Kidney (tissue), 14 donors: ENCODE measurements around the gene PRR22. TPM values are rescaled to one million over a fixed set of nuclear protein-coding genes. Genes with fewer than 3 reads are reported as not detected.

Experiments used
- DNase-seq, 5 donors: peaks; one replicate each; pipeline ENCODE4 v3.0.0-alpha.2; 2013 to 2020
- FAIRE-seq: peaks from 2 replicates; lab custom pipeline; 2012; peaks lifted over from hg19 to GRCh38; lab: Jason Lieb, UNC
- H3K27ac ChIP-seq, 2 donors: one replicate each; pipeline ENCODE4 v1.7.0; 2013; ENCODE audit warnings: low read depth in 2 of 2, low read length in 2 of 2, inconsistent platforms in 1 of 2
- H3K27me3 ChIP-seq: one replicate; pipeline ENCODE4 v1.7.1; 2013; ENCODE audit warnings: low read length, inconsistent platforms; ENCODE audit not compliant: control insufficient read depth, insufficient read depth
- H3K36me3 ChIP-seq, 3 donors: one replicate each; pipeline versions ENCODE4 v1.7.0 to v1.7.1; 2013; ENCODE audit warnings: low read length in 3 of 3, control low read depth in 1 of 3, inconsistent platforms in 1 of 3; ENCODE audit not compliant: insufficient read depth in 3 of 3, control insufficient read depth in 2 of 3
- H3K4me1 ChIP-seq, 3 donors: one replicate each; pipeline versions ENCODE4 v1.7.0 to v1.7.1; 2013; ENCODE audit warnings: low read length in 3 of 3, inconsistent platforms in 1 of 3, low read depth in 1 of 3; ENCODE audit not compliant: control insufficient read depth in 2 of 3, insufficient read depth in 2 of 3
- H3K4me3 ChIP-seq, 3 donors: one replicate each; pipeline versions ENCODE4 v1.7.0 to v1.8.1; 2013; ENCODE audit warnings: low read length in 3 of 3, control low read depth in 1 of 3, inconsistent platforms in 1 of 3
- H3K9ac ChIP-seq, 3 donors: one replicate each; pipeline versions ENCODE4 v1.7.0 to v1.7.1; 2013; ENCODE audit warnings: low read length in 3 of 3, control low read depth in 1 of 3, inconsistent platforms in 1 of 3
- H3K9me3 ChIP-seq, 3 donors: one replicate each; pipeline versions ENCODE4 v1.7.0 to v1.7.1; 2013; ENCODE audit warnings: low read length in 3 of 3, control low read depth in 1 of 3, inconsistent platforms in 1 of 3; ENCODE audit not compliant: control insufficient read depth in 2 of 3, insufficient read depth in 1 of 3
- intact Hi-C: fragments of 100-400 bp; cut with DNase I; formaldehyde crosslinking; loops from one replicate; pipeline ENCODE4 v1.11.1; 2022
- polyA plus RNA-seq: library from polyadenylated mRNA; stranded (reverse); fragments of 350-450 nt; fragmentation: Illumina TruSeq; extraction: RNeasy Lipid Tissue Mini Kit (QIAGEN cat#74804); gene quantifications from one replicate; pipeline ENCODE4 v1.2.3, GENCODE V29; 2014; ENCODE audit warnings: low read depth, low replicate concordance; ENCODE audit not compliant: insufficient read depth
- total RNA-seq: library from RNA; stranded (reverse); fragmentation: NEBNext Ultra II Directional; extraction: Animal tissue kit (Norgen Biotek cat#: 25700); gene quantifications from one replicate; pipeline ENCODE4 v1.2.1, GENCODE V29; 2021
- TF ChIP-seq, protein P1 (sequence below): IDR thresholded peaks from 3 replicates; pipeline ENCODE4 v1.5.1; 2012; ENCODE audit warnings: mild to moderate bottlenecking, moderate library complexity, borderline replicate concordance; ENCODE audit not compliant: insufficient read depth; ENCODE audit errors: extremely low read depth
- donor health status: control.
- donor health status: control.
- donor health status: control.
- donor health status: control.
- donor health status: control.
- donor health status: DM: yes; HTN: yes; CAD: no.
- donor health status: Normal renal cell carcinoma (clear cell type).

Gene PRR22
- total and polyA plus RNA-seq, 2 donors from 2014 or later = 4.1 to 4.2 TPM

GRCh38 chr19:5789886-5790558 lies 5.5 kb upstream of the PRR22 start:
- H3K36me3 ChIP-seq = peaks cover 0 to 27% (median 23%) of the 10 kb centered on the region in 3 donors
- H3K4me3 ChIP-seq = peak overlapping the region; percentile 84 to 90 (median 88)
- peaks cover 0 to 8% (median 6%) of the 10 kb centered on the region in 3 donors for H3K4me1 ChIP-seq
- no peaks in the 10 kb centered on the region for H3K27me3 ChIP-seq
- intact Hi-C loops = no loop called here
- DNase-seq (peak in 1 of 5 donors; percentile 86), FAIRE-seq (no peak)
- H3K27ac ChIP-seq = peak overlapping the region in 1 of 2 donors; percentile 96
- H3K9me3 ChIP-seq = no peaks in the 10 kb centered on the region
- TF ChIP-seq, protein P1, sequence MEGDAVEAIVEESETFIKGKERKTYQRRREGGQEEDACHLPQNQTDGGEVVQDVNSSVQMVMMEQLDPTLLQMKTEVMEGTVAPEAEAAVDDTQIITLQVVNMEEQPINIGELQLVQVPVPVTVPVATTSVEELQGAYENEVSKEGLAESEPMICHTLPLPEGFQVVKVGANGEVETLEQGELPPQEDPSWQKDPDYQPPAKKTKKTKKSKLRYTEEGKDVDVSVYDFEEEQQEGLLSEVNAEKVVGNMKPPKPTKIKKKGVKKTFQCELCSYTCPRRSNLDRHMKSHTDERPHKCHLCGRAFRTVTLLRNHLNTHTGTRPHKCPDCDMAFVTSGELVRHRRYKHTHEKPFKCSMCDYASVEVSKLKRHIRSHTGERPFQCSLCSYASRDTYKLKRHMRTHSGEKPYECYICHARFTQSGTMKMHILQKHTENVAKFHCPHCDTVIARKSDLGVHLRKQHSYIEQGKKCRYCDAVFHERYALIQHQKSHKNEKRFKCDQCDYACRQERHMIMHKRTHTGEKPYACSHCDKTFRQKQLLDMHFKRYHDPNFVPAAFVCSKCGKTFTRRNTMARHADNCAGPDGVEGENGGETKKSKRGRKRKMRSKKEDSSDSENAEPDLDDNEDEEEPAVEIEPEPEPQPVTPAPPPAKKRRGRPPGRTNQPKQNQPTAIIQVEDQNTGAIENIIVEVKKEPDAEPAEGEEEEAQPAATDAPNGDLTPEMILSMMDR = no peak
- peak overlapping the region in 2 of 3 donors; percentile 16 to 86 for H3K9ac ChIP-seq

- peaks cover 0 to 27% (median 23%) of the 10 kb centered on the region in 3 donors for H3K36me3 ChIP-seq
- intact Hi-C loops = no loop called here
- H3K27ac ChIP-seq = no peak overlapping the region
- H3K4me1 ChIP-seq = peaks cover 0 to 8% (median 6%) of the 10 kb centered on the region in 3 donors
- no peaks in the 10 kb centered on the region for H3K9me3 ChIP-seq
- TF ChIP-seq, protein P1 = no peak
- no peak overlapping the region for H3K4me3 ChIP-seq
- H3K9ac ChIP-seq = no peak overlapping the region
- FAIRE-seq = no peak
- DNase-seq = peak in 1 of 5 donors; percentile 74
- H3K27me3 ChIP-seq = no peaks in the 10 kb centered on the region
These were observed 4.8 kb upstream of the PRR22 start for GRCh38 chr19:5789351-5789761.

GRCh38 chr19:5788422-5788821 lies 3.9 kb upstream of the PRR22 start:
- no peak overlapping the region for H3K9ac ChIP-seq
- no peak overlapping the region for H3K4me3 ChIP-seq
- H3K9me3 ChIP-seq = no peaks in the 10 kb centered on the region
- FAIRE-seq (no peak), DNase-seq (no peak)
- H3K4me1 ChIP-seq = peaks cover 0 to 8% (median 6%) of the 10 kb centered on the region in 3 donors
- no peaks in the 10 kb centered on the region for H3K27me3 ChIP-seq
- H3K27ac ChIP-seq = no peak overlapping the region
- TF ChIP-seq, protein P1 = no peak
- peaks cover 0 to 27% (median 23%) of the 10 kb centered on the region in 3 donors for H3K36me3 ChIP-seq
- intact Hi-C loops = no loop called here
